CD14-positive monocyte (primary cell): ENCODE results near the gene IMMP2L. TPM values are rescaled to one million over a fixed set of nuclear protein-coding genes. Genes with fewer than 3 reads are reported as not detected.

Experiments used
- DNase-seq, 3 donors: peaks; one replicate each; pipeline ENCODE4 v3.0.0-alpha.2; 2011 to 2022
- H2AFZ ChIP-seq: 2 replicates; pipeline ENCODE4 v1.6.0; 2012; ENCODE audit warnings: mild to moderate bottlenecking, low read depth, low read length, inconsistent platforms; ENCODE audit not compliant: insufficient read depth, poor library complexity, severe bottlenecking
- H3K27ac ChIP-seq, 2 donors: 1 replicate in 1 of 2; 2 replicates in 1 of 2; pipeline ENCODE4 v1.5.1; 2012 to 2013; ENCODE audit warnings: low read length in 2 of 2, control low read depth in 1 of 2, inconsistent platforms in 1 of 2, low read depth in 1 of 2, mild to moderate bottlenecking in 1 of 2
- H3K27me3 ChIP-seq, 2 donors: one replicate each; pipeline versions ENCODE4 v1.6.0 to v1.6.1; 2011 to 2013; ENCODE audit warnings: low read length in 2 of 2; ENCODE audit not compliant: control insufficient read depth in 2 of 2, insufficient read depth in 2 of 2
- H3K36me3 ChIP-seq, 2 donors: replicated peaks in 1 of 2; 1 replicate in 1 of 2; 2 replicates in 1 of 2; pipeline versions ENCODE4 v1.5.1 to v1.6.1; 2012 to 2013; ENCODE audit warnings: low read length in 2 of 2, control low read depth in 1 of 2, inconsistent platforms in 1 of 2, mild to moderate bottlenecking in 1 of 2; ENCODE audit not compliant: insufficient read depth in 2 of 2, control insufficient read depth in 1 of 2
- H3K4me1 ChIP-seq, 2 donors: 1 replicate in 1 of 2; 2 replicates in 1 of 2; pipeline versions ENCODE4 v1.5.1 to v1.6.1; 2012 to 2013; ENCODE audit warnings: low read length in 2 of 2, control low read depth in 1 of 2, inconsistent platforms in 1 of 2, mild to moderate bottlenecking in 1 of 2, moderate library complexity in 1 of 2; ENCODE audit not compliant: insufficient read depth in 2 of 2, control insufficient read depth in 1 of 2
- H3K4me2 ChIP-seq: replicated peaks from 2 replicates; pipeline ENCODE3; 2012; ENCODE audit warnings: low read length, moderate library complexity, mild to moderate bottlenecking; ENCODE audit not compliant: poor library complexity, severe bottlenecking; ENCODE audit errors: extremely low read depth
- H3K4me3 ChIP-seq, 3 experiments: fragments of 200-600 bp in 1 of 3; sonication (generic) in 1 of 3; replicated peaks in 1 of 3; 1 replicate in 2 of 3; 2 replicates in 1 of 3; pipeline ENCODE4 v1.5.1; 2011 to 2013; ENCODE audit warnings: low read length in 3 of 3, mild to moderate bottlenecking in 3 of 3, control low read depth in 2 of 3, low read depth in 2 of 3, inconsistent platforms in 1 of 3, moderate library complexity in 1 of 3
- H3K79me2 ChIP-seq: 2 replicates; pipeline ENCODE4 v1.6.0; 2012; ENCODE audit warnings: mild to moderate bottlenecking, control low read depth, inconsistent platforms, low read length, moderate library complexity; ENCODE audit not compliant: insufficient read depth
- H3K9ac ChIP-seq: 2 replicates; pipeline ENCODE4 v1.6.0; 2017; ENCODE audit warnings: low read length, mild to moderate bottlenecking; ENCODE audit not compliant: insufficient read depth, poor library complexity, severe bottlenecking
- H3K9me3 ChIP-seq, 2 donors: replicated peaks in 1 of 2; 1 replicate in 1 of 2; 2 replicates in 1 of 2; pipeline versions ENCODE4 v1.5.1 to v1.6.1; 2012 to 2013; ENCODE audit warnings: low read length in 2 of 2, control low read depth in 1 of 2; ENCODE audit not compliant: control insufficient read depth in 1 of 2, insufficient read depth in 1 of 2
- H4K20me1 ChIP-seq: 2 replicates; pipeline ENCODE4 v1.6.0; 2012; ENCODE audit warnings: mild to moderate bottlenecking, low read length, control low read depth, moderate library complexity; ENCODE audit not compliant: insufficient read depth
- H3K27ac Mint-ChIP-seq, 7 donors: one replicate each; pipeline ENCODE4 v1.8.0; 2020; ENCODE audit warnings: mild to moderate bottlenecking in 7 of 7, mixed read lengths in 7 of 7, moderate library complexity in 6 of 7, inconsistent platforms in 2 of 7
- H3K27me3 Mint-ChIP-seq, 3 donors: one replicate each; pipeline ENCODE4 v1.8.0; 2021 to 2022; ENCODE audit warnings: low read depth in 3 of 3, mild to moderate bottlenecking in 3 of 3, mixed read lengths in 3 of 3, moderate library complexity in 3 of 3, inconsistent platforms in 1 of 3
- H3K36me3 Mint-ChIP-seq, 2 donors: one replicate each; pipeline ENCODE4 v1.8.0; 2020; ENCODE audit warnings: mixed read lengths in 2 of 2, inconsistent platforms in 1 of 2, mild to moderate bottlenecking in 1 of 2
- H3K4me1 Mint-ChIP-seq: one replicate; pipeline ENCODE4 v1.8.0; 2020; ENCODE audit warnings: mild to moderate bottlenecking, mixed read lengths
- H3K4me3 Mint-ChIP-seq, 2 donors: one replicate each; pipeline ENCODE4 v1.8.0; 2020; ENCODE audit warnings: mild to moderate bottlenecking in 2 of 2, mixed read lengths in 2 of 2, moderate library complexity in 1 of 2
- H3K9me3 Mint-ChIP-seq, 7 donors: one replicate each; pipeline ENCODE4 v1.8.0; 2020 to 2022; ENCODE audit warnings: mixed read lengths in 7 of 7, mild to moderate bottlenecking in 6 of 7, moderate library complexity in 6 of 7, inconsistent platforms in 2 of 7
- WGBS: methylation state at CpG from one replicate; pipeline ENCODE4 v1.1.5; 2013; ENCODE audit warnings: missing lambda C conversion rate; ENCODE audit not compliant: insufficient coverage; 5-methylcytosine and 5-hydroxymethylcytosine counted together
- intact Hi-C, 2 donors: fragments of 100-400 bp; cut with micrococcal nuclease; formaldehyde crosslinking; loops; one replicate each; pipeline versions ENCODE4 v1.15.0 to v1.15.1; 2023
- polyA plus RNA-seq, 3 donors: library from polyadenylated mRNA; depleted of rRNA in 1 of 3; unstranded in 2 of 3; stranded (reverse) in 1 of 3; fragments of 300-500 nt in 2 of 3; fragments of >200 nt in 1 of 3; fragmentation: Illumina TruSeq in 2 of 3; gene quantifications; 1 replicate in 2 of 3; 2 replicates in 1 of 3; pipeline ENCODE4 v1.2.3, GENCODE V29; 2012 to 2021
- TF ChIP-seq, protein P1 (sequence below): fragments of 200-600 bp; IDR thresholded peaks from one replicate; pipeline ENCODE4 v1.8.0; 2022; ENCODE audit warnings: antibody characterized with exemption, mild to moderate bottlenecking

IMMP2L gene
- polyA plus RNA-seq, 3 donors: 1.9 to 6.4 (median 6.2) TPM

DNA sequence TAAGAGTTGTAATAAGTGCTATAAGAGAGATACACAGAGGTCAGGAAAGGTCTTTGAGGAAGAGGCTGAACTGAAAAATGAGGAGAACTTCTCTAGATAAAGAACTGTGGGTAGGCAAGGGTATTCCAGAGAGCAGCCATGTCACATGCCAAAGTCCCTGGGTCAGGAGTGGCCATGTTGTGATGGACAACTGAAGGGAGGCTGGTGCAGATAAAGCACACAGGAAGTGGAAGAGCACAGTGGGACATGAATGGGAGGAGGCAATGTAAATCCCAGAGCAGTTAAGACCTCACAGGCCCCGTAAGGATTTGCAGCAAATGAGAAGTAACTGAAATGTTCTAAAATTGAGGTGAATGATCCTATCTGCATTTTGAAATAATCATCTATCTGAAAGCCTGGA is 37.2 kb downstream of the IMMP2L start:
- no peak overlapping the region for H3K4me3 ChIP-seq
- Mint-ChIP-seq H3K4me1 (peaks cover 3% of the 10 kb centered on the region), H3K27ac (no peak overlapping the region), H3K27me3 (peaks cover 0 to 3% (median 0%) of the 10 kb centered on the region in 3 donors), H3K4me3 (no peak overlapping the region), H3K36me3 (peaks cover 0 to 2% of the 10 kb centered on the region in 2 donors), H3K9me3 (peaks cover 0 to 9% (median 2%) of the 10 kb centered on the region in 7 donors)
- no peak overlapping the region for H2AFZ ChIP-seq
- DNase-seq: no peak
- no peaks in the 10 kb centered on the region for H3K79me2 ChIP-seq
- H3K9me3 ChIP-seq: no peaks in the 10 kb centered on the region
- no peak overlapping the region for H3K9ac ChIP-seq
- no peak overlapping the region for H3K4me2 ChIP-seq
- no peaks in the 10 kb centered on the region for H3K27me3 ChIP-seq
- no CpG with 5 or more reads among the region's 1 CpG for WGBS
- no peaks in the 10 kb centered on the region for H4K20me1 ChIP-seq
- H3K4me1 ChIP-seq: no peaks in the 10 kb centered on the region
- H3K36me3 ChIP-seq: peaks cover 0 to 2% of the 10 kb centered on the region in 2 donors
- H3K27ac ChIP-seq: no peak overlapping the region
- TF ChIP-seq, protein P1, sequence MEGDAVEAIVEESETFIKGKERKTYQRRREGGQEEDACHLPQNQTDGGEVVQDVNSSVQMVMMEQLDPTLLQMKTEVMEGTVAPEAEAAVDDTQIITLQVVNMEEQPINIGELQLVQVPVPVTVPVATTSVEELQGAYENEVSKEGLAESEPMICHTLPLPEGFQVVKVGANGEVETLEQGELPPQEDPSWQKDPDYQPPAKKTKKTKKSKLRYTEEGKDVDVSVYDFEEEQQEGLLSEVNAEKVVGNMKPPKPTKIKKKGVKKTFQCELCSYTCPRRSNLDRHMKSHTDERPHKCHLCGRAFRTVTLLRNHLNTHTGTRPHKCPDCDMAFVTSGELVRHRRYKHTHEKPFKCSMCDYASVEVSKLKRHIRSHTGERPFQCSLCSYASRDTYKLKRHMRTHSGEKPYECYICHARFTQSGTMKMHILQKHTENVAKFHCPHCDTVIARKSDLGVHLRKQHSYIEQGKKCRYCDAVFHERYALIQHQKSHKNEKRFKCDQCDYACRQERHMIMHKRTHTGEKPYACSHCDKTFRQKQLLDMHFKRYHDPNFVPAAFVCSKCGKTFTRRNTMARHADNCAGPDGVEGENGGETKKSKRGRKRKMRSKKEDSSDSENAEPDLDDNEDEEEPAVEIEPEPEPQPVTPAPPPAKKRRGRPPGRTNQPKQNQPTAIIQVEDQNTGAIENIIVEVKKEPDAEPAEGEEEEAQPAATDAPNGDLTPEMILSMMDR: no peak
- intact Hi-C loops: no loop called here

DNA sequence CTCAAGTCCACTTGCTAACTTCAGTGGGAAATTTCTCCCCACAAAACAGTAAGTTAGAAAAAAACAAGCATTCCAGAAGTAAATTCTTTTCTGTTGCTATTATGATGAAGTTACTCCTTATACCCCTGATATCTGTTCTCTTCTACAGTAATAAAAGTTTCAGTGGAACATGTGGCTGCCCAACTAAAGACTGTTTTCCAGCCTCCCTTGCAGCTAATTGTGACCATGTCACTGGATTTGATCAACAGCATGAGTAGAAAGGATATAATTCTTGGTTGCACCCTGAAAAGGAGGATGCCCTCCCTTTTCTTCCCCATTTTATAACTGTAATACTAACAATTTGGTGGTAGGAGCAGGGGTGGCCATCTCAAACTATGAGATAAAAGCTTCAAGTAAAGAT is 40.6 kb downstream of the IMMP2L start:
- intact Hi-C loops: no loop called here
- H3K9me3 ChIP-seq: no peaks in the 10 kb centered on the region
- peaks cover 0 to 2% of the 10 kb centered on the region in 2 donors for H3K36me3 ChIP-seq
- H3K4me2 ChIP-seq: no peak overlapping the region
- H3K9ac ChIP-seq: no peak overlapping the region
- Mint-ChIP-seq H3K36me3 (peaks cover 4 to 10% of the 10 kb centered on the region in 2 donors), H3K4me1 (no peaks in the 10 kb centered on the region), H3K9me3 (peaks cover 0 to 9% (median 2%) of the 10 kb centered on the region in 7 donors), H3K27ac (no peak overlapping the region), H3K27me3 (peaks cover 0 to 3% (median 0%) of the 10 kb centered on the region in 3 donors), H3K4me3 (no peak overlapping the region)
- H2AFZ ChIP-seq: no peak overlapping the region
- no peak for DNase-seq
- TF ChIP-seq, protein P1: no peak
- H3K27me3 ChIP-seq: no peaks in the 10 kb centered on the region
- H3K79me2 ChIP-seq: no peaks in the 10 kb centered on the region
- no peak overlapping the region for H3K4me3 ChIP-seq
- H3K4me1 ChIP-seq: no peaks in the 10 kb centered on the region
- no peak overlapping the region for H3K27ac ChIP-seq
- H4K20me1 ChIP-seq: no peaks in the 10 kb centered on the region
